DMS53 (cell line): ENCODE measurements around the gene CDK13.
"Not testable (repeated sequence)": the region's sequence is repeated elsewhere in the genome, so short reads cannot be mapped to it uniquely, and the experiment has no call there.

Source experiments
- DNase-seq: peaks from one replicate; lab custom pipeline; 2025; lab: John Stamatoyannopoulos, UW

CDK13 gene

GRCh38 chr7:40097728-40098127 lies 147.7 kb downstream of the CDK13 start:
- no peak for DNase-seq

GRCh38 chr7:40098810-40099209 lies 148.8 kb downstream of the CDK13 start:
- no peak for DNase-seq

- DNase-seq = no peak
Measured at GRCh38 chr7:40099837-40100236, 149.8 kb downstream of the CDK13 start.

- no peak for DNase-seq
Measured at GRCh38 chr7:40101201-40101600, 151.1 kb downstream of the CDK13 start.

- no peak for DNase-seq
Measured at GRCh38 chr7:40102897-40103296, 152.8 kb downstream of the CDK13 start.

GRCh38 chr7:40105879-40106473 lies 155.9 kb downstream of the CDK13 start:
- DNase-seq = no peak

GRCh38 chr7:40115936-40116335 lies 165.9 kb downstream of the CDK13 start:
- no peak for DNase-seq

- not testable (repeated sequence) for DNase-seq
Measured at GRCh38 chr7:40117199-40117598, 167.1 kb downstream of the CDK13 start.

GRCh38 chr7:40118201-40118600 lies 168.1 kb downstream of the CDK13 start:
- DNase-seq = not testable (repeated sequence)

- DNase-seq = no peak
Measured at GRCh38 chr7:40120020-40120419, 170.0 kb downstream of the CDK13 start.

GRCh38 chr7:40122100-40122939 lies 172.3 kb downstream of the CDK13 start:
- not testable (repeated sequence) for DNase-seq

GRCh38 chr7:40122940-40123254 lies 172.8 kb downstream of the CDK13 start:
- DNase-seq = no peak

- DNase-seq = peak; percentile 83
Measured at GRCh38 chr7:40133561-40134427, 183.7 kb downstream of the CDK13 start.

GRCh38 chr7:40134428-40135316 lies 184.6 kb downstream of the CDK13 start, which contains the start of the genes MPLKIP and SUGCT:
MPLKIP (minus strand) TSS chr7:40134622; CDS start chr7:40134567, 55 bp downstream.
SUGCT (plus strand) TSS chr7:40135005.
- peak; percentile 93 for DNase-seq

- DNase-seq = no peak
Measured at GRCh38 chr7:40135317-40135610, 185.2 kb downstream of the CDK13 start.

GRCh38 chr7:40137563-40137962 lies 187.5 kb downstream of the CDK13 start:
- DNase-seq = no peak

- DNase-seq = no peak
Measured at GRCh38 chr7:40138973-40139372, 188.9 kb downstream of the CDK13 start.

- DNase-seq = not testable (repeated sequence)
Measured at GRCh38 chr7:40139891-40140290, 189.8 kb downstream of the CDK13 start.

- not testable (repeated sequence) for DNase-seq
Measured at GRCh38 chr7:40141916-40142315, 191.9 kb downstream of the CDK13 start.

GRCh38 chr7:40145596-40146130 lies 195.6 kb downstream of the CDK13 start:
- not testable (repeated sequence) for DNase-seq
